Muscle of leg (tissue), 11 donors: Measurements from ENCODE around the gene UBL3. TPM values are rescaled to one million over a fixed set of nuclear protein-coding genes. Genes with fewer than 3 reads are reported as not detected.
A peak's percentile ranks its signal among the peaks of the same experiment; 100 is the strongest.

ENCODE experiments used
- DNase-seq: peaks from one replicate; pipeline ENCODE4 v3.0.0; 2013
- H3K27ac ChIP-seq: one replicate; pipeline ENCODE4 v1.5.1; 2013; ENCODE audit warnings: mild to moderate bottlenecking, low read length, control low read depth
- H3K27me3 ChIP-seq: one replicate; pipeline ENCODE4 v1.6.1; 2013; ENCODE audit warnings: low read length; ENCODE audit not compliant: control insufficient read depth, insufficient read depth
- H3K36me3 ChIP-seq: one replicate; pipeline ENCODE4 v1.6.1; 2013; ENCODE audit warnings: low read length; ENCODE audit not compliant: control insufficient read depth, insufficient read depth
- H3K4me1 ChIP-seq: one replicate; pipeline ENCODE4 v1.6.1; 2013; ENCODE audit warnings: low read length; ENCODE audit not compliant: control insufficient read depth, insufficient read depth
- H3K4me3 ChIP-seq: one replicate; pipeline ENCODE4 v1.5.1; 2013; ENCODE audit warnings: low read length, control low read depth
- H3K9me3 ChIP-seq: replicated peaks from 2 replicates; pipeline ENCODE4 v1.6.1; 2013; ENCODE audit warnings: low read depth, low read length; ENCODE audit not compliant: control insufficient read depth
- WGBS: methylation state at CpG from one replicate; pipeline ENCODE4 v1.1.5; 2013; ENCODE audit warnings: missing lambda C conversion rate; ENCODE audit not compliant: insufficient coverage; 5-methylcytosine and 5-hydroxymethylcytosine counted together
- polyA plus RNA-seq, 8 donors: library from polyadenylated mRNA; unstranded; fragments of 120-200 nt; gene quantifications; one replicate each; pipeline versions ENCODE4 v1.2.1 to v1.2.3, GENCODE V29; 2013; ENCODE audit warnings: inconsistent platforms in 1 of 8, low replicate concordance in 1 of 8; ENCODE audit not compliant: insufficient read length in 8 of 8, insufficient read depth in 1 of 8
- total RNA-seq: library from RNA; stranded (reverse); fragments of 120-200 nt; gene quantifications from one replicate; pipeline ENCODE4 v1.2.4, GENCODE V29; 2013

Gene UBL3
- total and polyA plus RNA-seq, 9 donors, result 14.0 to 33.6 (median 25.3) TPM

- WGBS, result 42% methylated on average over 4 of the region's 6 CpGs
- H3K27ac ChIP-seq, result no peak overlapping the region
- DNase-seq, result no peak
Measured at GRCh38 chr13:29749401-29750182, 100.8 kb downstream of the UBL3 start.

GRCh38 chr13:29748097-29748496, 102.3 kb downstream of the UBL3 start:
- 92% methylated on average over 1 of the region's 3 CpGs for WGBS
- Histone ChIP-seq H3K9me3 (no peaks in the 10 kb centered on the region), H3K36me3 (no peaks in the 10 kb centered on the region), H3K27me3 (peaks cover 2% of the 10 kb centered on the region), H3K27ac (no peak overlapping the region), H3K4me3 (no peak overlapping the region), H3K4me1 (peaks cover 8% of the 10 kb centered on the region)
- no peak for DNase-seq

More at GRCh38 chr13:29749401-29750182, 100.8 kb downstream of the UBL3 start:
- no peaks in the 10 kb centered on the region for H3K36me3 ChIP-seq
- H3K4me1 ChIP-seq, result no peaks in the 10 kb centered on the region
- H3K27me3 ChIP-seq, result peaks cover 2% of the 10 kb centered on the region
- H3K4me3 ChIP-seq, result no peak overlapping the region
- no peaks in the 10 kb centered on the region for H3K9me3 ChIP-seq

DNA sequence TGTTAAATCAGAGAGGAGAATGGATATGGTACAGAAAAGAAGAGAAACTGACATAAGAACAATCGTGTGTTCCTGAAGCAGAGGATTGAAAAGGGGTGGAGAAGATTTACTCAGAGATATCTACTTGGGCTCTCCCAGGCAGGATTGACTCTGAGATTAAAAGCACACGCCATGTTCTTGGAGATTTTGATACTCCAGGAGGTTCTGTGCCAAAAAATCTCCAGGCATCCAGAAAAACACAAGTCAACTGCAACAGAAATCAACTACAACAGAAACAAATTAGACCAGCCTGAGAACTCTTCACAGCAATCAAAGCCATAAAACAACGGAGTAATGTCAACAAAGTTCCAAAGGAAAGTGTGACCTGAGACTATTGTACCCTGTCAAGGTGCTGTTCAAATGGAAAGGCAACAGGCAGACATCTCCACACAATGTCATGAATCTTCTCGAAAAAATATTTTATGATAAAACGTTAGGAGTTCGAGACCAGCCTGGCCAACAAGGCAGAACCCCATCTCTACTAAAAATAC, 104.2 kb downstream of the UBL3 start:
- H3K27ac ChIP-seq, result no peak overlapping the region
- H3K9me3 ChIP-seq, result no peaks in the 10 kb centered on the region
- DNase-seq, result peak; percentile 50
- H3K4me3 ChIP-seq, result no peak overlapping the region
- peaks cover 2% of the 10 kb centered on the region for H3K27me3 ChIP-seq
- H3K4me1 ChIP-seq, result peaks cover 9% of the 10 kb centered on the region
- 31% methylated on average over 2 of the region's 6 CpGs for WGBS
- no peaks in the 10 kb centered on the region for H3K36me3 ChIP-seq

DNA sequence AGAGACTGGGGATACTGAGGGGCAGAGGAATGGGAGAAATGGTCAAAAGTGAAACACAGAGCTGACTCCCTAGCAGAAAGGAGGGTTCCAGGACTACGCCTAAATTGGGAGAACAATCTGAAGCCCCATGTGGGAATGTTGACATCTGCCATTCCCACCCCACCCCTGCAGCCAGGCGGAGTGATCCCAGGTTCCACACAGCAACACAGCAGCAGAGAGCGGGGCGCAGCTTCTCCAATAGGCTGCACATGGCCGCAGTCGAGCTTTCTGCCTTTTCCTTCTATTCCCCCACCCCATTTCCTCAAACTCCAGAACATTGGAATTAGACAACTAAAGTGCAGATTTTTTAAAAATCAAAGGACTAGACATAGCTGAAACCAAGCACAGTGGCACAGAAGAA, 104.7 kb downstream of the UBL3 start:
- H3K4me1 ChIP-seq, result peaks cover 9% of the 10 kb centered on the region
- DNase-seq, result no peak
- no peaks in the 10 kb centered on the region for H3K36me3 ChIP-seq
- H3K4me3 ChIP-seq, result no peak overlapping the region
- 71% methylated on average over 1 of the region's 6 CpGs for WGBS
- peaks cover 2% of the 10 kb centered on the region for H3K27me3 ChIP-seq
- H3K9me3 ChIP-seq, result no peaks in the 10 kb centered on the region
- no peak overlapping the region for H3K27ac ChIP-seq

DNA sequence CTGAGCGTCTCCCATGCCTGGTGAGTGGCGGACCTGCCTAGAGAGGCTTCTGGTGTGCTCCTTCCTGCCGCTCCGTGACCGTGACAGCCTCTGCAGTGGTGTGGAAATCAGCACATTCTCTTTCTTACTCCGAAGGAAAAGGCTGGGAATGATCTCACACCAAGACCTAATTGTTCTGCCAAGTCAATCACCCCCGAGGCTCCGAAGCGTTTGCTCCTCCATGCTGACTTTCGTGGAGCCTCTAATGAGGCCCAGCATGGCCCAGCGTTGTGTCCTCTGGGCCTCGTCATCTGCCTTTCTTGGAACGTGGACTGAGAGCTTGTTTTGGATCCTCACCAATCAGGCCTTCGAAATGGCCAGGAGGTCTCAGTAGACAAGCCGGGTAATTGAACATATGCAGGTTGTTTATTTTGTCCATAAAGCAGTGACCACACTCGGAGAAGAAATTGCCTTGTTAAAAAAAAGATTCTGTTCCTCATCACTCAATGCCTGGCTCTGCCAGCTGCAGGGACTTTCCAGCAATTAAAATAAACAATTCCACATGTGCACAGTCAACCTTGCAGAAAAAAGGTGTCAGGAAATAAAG, 107.1 kb downstream of the UBL3 start:
- Histone ChIP-seq H3K36me3 (no peaks in the 10 kb centered on the region), H3K9me3 (no peaks in the 10 kb centered on the region), H3K27me3 (peaks cover 4% of the 10 kb centered on the region), H3K4me3 (no peak overlapping the region), H3K27ac (peak overlapping the region; percentile 15), H3K4me1 (peaks cover 9% of the 10 kb centered on the region)
- peak; percentile 89 for DNase-seq
- 26% methylated on average over 13 of the region's 16 CpGs for WGBS

DNA sequence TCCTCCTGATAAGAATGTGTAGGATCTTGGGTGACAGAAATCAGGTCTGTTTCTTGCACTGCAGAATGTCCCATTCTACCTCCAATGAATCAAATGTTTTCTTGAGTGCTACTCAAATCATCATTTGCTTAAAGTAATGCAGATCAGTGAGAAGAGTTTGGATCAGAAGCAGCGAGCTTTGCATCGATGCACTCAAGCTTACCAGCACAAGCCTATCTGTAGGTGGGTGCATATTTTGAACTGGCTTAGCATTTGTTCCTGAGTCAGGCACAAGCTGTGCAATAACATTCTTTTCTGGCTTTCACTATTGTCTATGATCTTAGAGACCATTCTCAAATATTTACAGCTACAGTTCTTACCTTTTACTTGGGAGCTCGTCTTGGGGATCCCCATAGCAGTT, 109.5 kb downstream of the UBL3 start:
- 90% methylated on average over 2 of the region's 3 CpGs for WGBS
- no peaks in the 10 kb centered on the region for H3K36me3 ChIP-seq
- H3K4me1 ChIP-seq, result peaks cover 9% of the 10 kb centered on the region
- H3K27ac ChIP-seq, result no peak overlapping the region
- no peak for DNase-seq
- H3K4me3 ChIP-seq, result no peak overlapping the region
- peaks cover 4% of the 10 kb centered on the region for H3K27me3 ChIP-seq
- H3K9me3 ChIP-seq, result no peaks in the 10 kb centered on the region

DNA sequence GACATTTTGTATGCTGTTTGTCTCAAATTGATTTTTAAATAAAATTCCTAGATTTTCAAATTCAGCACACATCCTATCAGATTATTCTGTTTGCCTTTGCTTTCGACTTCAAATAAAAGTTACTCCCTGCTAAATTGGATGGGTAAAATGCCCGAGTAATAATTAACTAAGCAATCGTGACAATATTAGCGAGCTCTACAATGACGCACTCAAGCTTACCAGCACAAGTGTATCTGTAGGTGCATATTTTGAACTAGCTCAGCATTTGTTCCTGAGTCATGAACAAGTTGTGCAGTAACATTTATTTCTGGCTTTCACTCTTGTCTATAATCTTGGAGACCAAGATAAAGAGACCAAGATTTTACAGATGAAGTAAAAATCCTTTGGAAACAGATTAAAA, 113.4 kb downstream of the UBL3 start:
- H3K4me1 ChIP-seq, result no peaks in the 10 kb centered on the region
- DNase-seq, result no peak
- H3K27me3 ChIP-seq, result peaks cover 2% of the 10 kb centered on the region
- H3K9me3 ChIP-seq, result no peaks in the 10 kb centered on the region
- no peak overlapping the region for H3K4me3 ChIP-seq
- H3K27ac ChIP-seq, result no peak overlapping the region
- 78% methylated on average over 3 of the region's 5 CpGs for WGBS
- no peaks in the 10 kb centered on the region for H3K36me3 ChIP-seq

GRCh38 chr13:29733147-29733611, 117.2 kb downstream of the UBL3 start:
- Histone ChIP-seq H3K4me1 (no peaks in the 10 kb centered on the region), H3K9me3 (no peaks in the 10 kb centered on the region), H3K4me3 (no peak overlapping the region), H3K27ac (no peak overlapping the region), H3K36me3 (no peaks in the 10 kb centered on the region), H3K27me3 (peaks cover 2% of the 10 kb centered on the region)
- 72% methylated on average over 5 of the region's 5 CpGs for WGBS
- DNase-seq, result no peak

DNA sequence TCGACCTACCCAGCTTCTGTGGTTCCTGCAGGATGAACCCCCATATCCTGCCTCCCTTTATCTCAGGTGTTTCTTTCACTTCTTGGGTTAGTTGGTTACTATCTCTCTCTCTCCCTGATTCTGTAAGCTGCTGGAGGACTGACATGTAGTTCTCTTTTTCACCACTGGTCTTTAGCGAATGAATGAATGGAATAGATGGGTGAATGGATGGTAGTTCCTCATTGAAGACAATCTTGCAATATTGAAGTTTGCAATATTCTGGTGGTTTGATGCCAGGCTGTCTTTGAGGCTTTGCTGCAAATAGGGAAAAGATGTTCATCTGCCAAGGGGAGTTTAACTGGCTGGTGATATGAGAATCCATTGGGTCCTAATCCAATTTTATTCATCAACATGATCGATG, 120.2 kb downstream of the UBL3 start:
- WGBS, result no CpG with 5 or more reads among the region's 3 CpGs
- Histone ChIP-seq H3K9me3 (no peaks in the 10 kb centered on the region), H3K27ac (no peak overlapping the region), H3K4me1 (no peaks in the 10 kb centered on the region), H3K4me3 (no peak overlapping the region), H3K27me3 (peaks cover 2% of the 10 kb centered on the region), H3K36me3 (no peaks in the 10 kb centered on the region)
- DNase-seq, result no peak

GRCh38 chr13:29722415-29722814, 128.0 kb downstream of the UBL3 start:
- no peaks in the 10 kb centered on the region for H3K27me3 ChIP-seq
- H3K4me3 ChIP-seq, result no peak overlapping the region
- H3K4me1 ChIP-seq, result no peaks in the 10 kb centered on the region
- H3K27ac ChIP-seq, result no peak overlapping the region
- 81% methylated on average over 5 of the region's 6 CpGs for WGBS
- H3K9me3 ChIP-seq, result no peaks in the 10 kb centered on the region
- H3K36me3 ChIP-seq, result no peaks in the 10 kb centered on the region
- no peak for DNase-seq
